GM13976 (cell line): Measurements from ENCODE around the gene ZAP70.

Experiments
- DNase-seq: peaks from one replicate; pipeline ENCODE4 v3.0.0; 2012; ENCODE audit warnings: low spot score
- in situ Hi-C: fragments of 300-500 bp; cut with MboI; formaldehyde crosslinking; loops from one replicate; pipeline ENCODE4 v1.12.0; 2022; ENCODE audit warnings: low sequenced_read_pairs, mixed read lengths, inconsistent platforms; ENCODE audit not compliant: unreplicated experiment
- TF ChIP-seq, protein P1 (sequence below): IDR thresholded peaks from 2 replicates; pipeline ENCODE4 v1.5.1; 2012; ENCODE audit warnings: borderline replicate concordance, mild to moderate bottlenecking; ENCODE audit not compliant: insufficient read depth; ENCODE audit errors: extremely low read depth, missing control alignments, control extremely low read depth

ZAP70 gene

DNA sequence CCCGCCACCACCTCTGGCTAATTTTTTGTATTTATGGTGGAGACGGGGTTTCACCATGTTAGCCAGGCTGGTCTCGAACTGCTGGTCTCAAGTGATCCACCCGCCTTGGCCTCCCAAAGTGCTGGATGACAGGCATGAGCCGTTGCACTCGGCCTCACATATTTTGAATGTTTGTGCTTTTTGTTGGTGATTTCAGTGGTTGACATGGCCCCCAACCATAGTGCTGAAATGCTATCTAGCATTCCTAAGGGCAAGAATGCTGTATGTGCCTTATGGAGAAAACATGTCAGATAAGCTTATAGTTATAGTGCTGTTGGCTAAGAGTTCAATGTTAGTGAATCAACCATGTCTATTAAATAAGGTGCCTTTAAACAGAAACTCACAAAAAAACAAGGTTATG lies 8.9 kb downstream of the ZAP70 start:
- in situ Hi-C loops = no loop called here
- no peak for DNase-seq
- TF ChIP-seq, protein P1, sequence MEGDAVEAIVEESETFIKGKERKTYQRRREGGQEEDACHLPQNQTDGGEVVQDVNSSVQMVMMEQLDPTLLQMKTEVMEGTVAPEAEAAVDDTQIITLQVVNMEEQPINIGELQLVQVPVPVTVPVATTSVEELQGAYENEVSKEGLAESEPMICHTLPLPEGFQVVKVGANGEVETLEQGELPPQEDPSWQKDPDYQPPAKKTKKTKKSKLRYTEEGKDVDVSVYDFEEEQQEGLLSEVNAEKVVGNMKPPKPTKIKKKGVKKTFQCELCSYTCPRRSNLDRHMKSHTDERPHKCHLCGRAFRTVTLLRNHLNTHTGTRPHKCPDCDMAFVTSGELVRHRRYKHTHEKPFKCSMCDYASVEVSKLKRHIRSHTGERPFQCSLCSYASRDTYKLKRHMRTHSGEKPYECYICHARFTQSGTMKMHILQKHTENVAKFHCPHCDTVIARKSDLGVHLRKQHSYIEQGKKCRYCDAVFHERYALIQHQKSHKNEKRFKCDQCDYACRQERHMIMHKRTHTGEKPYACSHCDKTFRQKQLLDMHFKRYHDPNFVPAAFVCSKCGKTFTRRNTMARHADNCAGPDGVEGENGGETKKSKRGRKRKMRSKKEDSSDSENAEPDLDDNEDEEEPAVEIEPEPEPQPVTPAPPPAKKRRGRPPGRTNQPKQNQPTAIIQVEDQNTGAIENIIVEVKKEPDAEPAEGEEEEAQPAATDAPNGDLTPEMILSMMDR = no peak

DNA sequence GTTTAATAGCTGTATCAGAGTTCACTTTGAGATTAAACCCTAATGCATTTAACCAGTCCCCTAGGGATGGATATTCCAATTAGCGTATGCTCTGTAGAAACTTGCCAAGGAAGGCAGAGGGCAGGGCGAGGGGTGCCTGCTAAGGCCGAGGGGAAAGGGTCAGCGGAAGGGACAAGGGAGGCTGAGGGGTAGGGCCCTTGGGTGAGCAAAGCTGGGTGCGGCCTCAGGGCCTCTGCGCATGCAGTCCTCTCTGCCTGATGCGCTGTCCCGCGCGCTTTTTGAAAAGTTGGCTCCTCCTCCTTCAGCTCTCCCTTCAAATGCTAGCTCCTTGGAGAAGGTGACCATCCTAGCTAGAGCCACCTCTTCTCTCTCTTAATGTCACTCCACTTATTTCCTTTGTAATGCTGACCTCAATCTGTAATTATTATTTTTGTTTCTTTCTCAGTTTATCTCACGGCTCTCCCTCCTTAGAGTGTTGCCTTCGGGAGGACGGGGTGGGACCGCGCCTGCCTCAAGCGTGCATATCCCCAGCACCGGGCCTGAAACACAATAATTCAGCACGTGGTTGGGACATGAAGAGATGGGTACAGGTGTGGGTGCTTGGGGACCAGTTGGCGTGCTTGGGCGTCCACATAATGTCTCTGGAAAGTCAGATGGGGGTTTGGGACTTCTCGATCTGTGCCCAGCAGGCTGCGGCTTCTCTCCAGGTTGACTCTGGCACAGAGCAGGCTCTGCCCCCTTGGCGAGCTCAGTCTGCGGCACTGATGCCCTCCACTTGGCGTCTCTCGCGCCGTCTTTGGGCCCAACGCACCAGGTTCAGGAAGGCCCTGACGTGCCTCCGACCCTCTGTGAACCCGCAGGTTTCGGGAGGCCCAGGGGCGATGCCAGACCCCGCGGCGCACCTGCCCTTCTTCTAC lies 10.0 kb downstream of the ZAP70 start:
- in situ Hi-C loops = no loop called here
- TF ChIP-seq, protein P1 = no peak
- DNase-seq = no peak

DNA sequence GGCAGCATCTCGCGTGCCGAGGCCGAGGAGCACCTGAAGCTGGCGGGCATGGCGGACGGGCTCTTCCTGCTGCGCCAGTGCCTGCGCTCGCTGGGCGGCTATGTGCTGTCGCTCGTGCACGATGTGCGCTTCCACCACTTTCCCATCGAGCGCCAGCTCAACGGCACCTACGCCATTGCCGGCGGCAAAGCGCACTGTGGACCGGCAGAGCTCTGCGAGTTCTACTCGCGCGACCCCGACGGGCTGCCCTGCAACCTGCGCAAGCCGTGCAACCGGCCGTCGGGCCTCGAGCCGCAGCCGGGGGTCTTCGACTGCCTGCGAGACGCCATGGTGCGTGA lies 10.7 kb downstream of the ZAP70 start:
- TF ChIP-seq, protein P1 = no peak
- in situ Hi-C loops = no loop called here
- DNase-seq = no peak

GRCh38 chr2:97724501-97724900 lies 11.1 kb downstream of the ZAP70 start:
- TF ChIP-seq, protein P1 = no peak
- DNase-seq = no peak
- in situ Hi-C loops = no loop called here

DNA sequence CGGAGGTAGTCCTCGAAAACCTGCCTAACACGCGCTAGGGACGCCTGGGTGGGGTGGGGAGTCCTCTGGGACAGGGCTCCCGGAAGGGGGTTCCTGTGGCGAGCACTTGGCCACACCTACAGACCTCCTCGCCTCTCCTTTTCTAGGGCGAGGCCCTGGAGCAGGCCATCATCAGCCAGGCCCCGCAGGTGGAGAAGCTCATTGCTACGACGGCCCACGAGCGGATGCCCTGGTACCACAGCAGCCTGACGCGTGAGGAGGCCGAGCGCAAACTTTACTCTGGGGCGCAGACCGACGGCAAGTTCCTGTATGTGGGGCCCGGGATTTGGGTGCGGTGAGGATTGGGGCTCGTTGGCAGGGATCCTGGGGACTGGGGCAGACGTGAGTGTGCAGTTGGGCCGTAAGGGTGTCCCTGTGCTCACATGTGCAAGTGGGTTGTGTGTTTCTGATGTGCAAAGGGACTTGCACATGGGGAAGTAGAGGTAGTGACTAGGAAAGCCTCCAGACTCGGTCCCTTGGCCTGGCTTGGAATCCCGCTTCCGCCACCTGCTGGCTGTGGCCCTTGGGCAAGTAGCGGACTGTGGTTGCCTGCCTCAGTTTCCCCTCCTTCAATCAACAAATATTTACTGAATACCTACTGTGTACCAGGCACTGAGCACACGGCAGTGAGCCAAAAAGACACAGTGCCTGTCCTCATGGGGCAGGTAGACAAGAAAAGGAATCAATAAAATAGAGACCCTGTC lies 11.7 kb downstream of the ZAP70 start:
- in situ Hi-C loops = no loop called here
- no peak for DNase-seq
- TF ChIP-seq, protein P1 = no peak

DNA sequence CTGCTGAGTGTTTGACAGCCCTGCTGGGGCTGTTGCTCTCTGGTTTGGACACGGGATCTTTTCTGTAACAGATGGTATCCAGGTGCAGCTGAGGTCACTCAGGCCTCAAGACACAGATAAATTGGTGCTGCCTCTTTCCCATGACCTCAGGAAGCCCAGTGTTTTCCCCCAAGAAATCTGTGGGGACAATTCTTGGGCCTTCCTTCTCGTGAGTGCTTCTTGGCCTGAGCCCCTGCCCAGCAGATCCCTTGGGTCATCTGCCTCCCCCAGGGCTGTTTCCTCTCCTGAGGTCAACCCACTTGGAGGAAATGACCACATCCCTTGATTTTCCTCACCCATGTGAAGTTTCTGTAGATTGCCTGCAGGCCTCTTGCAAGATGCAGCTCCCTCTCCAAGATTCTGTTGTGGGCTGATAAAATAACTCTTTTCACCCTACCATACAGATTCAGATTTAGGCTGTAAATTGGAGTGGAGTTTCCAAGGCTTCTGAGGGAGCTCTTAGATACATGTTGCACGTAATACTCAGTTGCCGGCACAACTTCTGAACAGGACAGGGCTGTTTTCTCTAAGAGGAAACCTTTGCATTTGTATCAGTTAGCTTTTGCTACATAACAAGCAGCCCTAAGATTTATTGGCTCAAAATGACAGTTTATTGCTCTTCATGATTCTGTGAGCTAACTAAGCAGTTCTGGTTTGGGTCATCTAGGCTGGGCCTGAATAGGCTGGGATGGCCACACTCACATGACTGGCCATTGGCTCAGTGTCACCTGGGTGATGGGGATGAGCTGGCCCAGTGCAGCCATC lies 13.1 kb downstream of the ZAP70 start:
- in situ Hi-C loops = no loop called here
- no peak for DNase-seq
- TF ChIP-seq, protein P1 = no peak
